ENCODE measurements around the gene ENO3.
"Not testable (repeated sequence)": the region's sequence is repeated elsewhere in the genome, so short reads cannot be mapped to it uniquely, and the experiment has no call there.

Gene ENO3

DNA sequence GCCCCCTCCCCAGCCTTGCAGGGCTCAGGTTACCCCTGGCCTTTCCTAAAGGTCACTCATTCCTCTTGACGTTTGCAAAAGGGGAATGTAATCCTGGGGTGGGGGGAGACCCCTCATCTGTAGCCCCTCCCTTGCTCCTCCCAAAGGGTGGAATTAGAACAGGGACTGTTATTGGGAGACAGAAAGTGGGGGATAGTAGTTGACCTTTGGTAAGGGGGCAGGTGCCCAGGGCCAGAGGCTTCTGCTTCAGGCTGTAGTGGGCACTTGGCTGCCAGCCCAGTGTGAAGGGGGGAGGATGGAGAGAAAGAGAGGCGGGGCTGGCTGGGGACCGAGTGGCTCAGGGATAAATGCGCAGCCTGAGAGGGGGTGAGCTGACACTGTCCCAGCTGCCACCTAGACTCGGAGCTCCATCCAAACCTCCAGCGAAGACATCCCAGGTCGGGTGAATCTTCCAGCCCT lies at the start of gene ENO3:
ENO3 (plus strand) TSS at position 374 of the 459 bp plus-strand sequence. CDS start 711 bp downstream, outside the sequence.
- Histone ChIP-seq H3K9me3 (ENCODE audit: control insufficient read depth in 1 of 2, low read length in 2 of 2) (no peaks in the 10 kb centered on the region), H3K27me3 (ENCODE audit: low read depth, low read length) (no peaks in the 10 kb centered on the region), H3K27ac (ENCODE audit: low read length) (peak within 1 kb of the TSS; percentile 79), H3K36me3 (ENCODE audit: control insufficient read depth in 1 of 2, insufficient read depth in 2 of 2, low read length in 2 of 2) (peaks cover 5 to 10% of the 10 kb centered on the region in 2 donors), H3K4me3 (ENCODE audit: low read depth in 1 of 2, low read length in 2 of 2) (peak within 1 kb of the TSS; percentile 44 to 97), H3K4me1 (ENCODE audit: control insufficient read depth in 1 of 2, insufficient read depth in 2 of 2, low read length in 2 of 2) (peaks cover 16 to 28% of the 10 kb centered on the region in 2 donors)

DNA sequence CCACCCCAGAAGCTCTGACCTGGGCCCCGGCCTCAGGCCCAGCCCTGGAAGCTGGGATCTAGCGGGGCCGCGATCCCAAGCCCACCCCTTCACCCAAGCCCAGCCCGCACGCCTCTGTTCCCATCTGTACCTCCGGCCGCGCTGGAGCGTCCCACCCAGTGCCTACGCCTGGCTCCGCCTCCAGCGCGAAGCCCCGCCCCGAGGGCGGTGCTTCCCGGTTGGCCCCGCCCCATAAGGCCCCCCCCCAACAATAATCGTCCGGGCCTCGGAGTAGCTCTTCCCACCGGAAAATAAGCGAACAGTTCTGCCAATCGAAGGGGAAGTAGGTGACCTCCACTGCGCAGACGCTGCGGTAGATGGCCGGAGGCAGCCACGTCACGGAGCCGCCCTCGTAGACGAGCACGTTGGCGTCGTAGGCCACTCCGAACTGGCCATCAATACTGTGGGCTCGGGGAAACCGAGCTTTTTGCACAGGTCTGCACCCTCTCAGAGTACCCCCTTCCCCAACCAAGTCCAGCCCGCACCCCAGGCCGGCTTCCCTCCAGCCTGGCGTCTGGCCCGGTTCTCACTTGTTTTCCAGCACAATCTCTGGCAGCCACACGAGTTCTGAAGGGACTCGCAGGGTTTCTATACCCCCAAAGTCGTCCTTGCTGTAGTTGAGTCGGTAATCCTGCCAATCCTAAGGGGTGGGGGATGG lies 49.1 kb upstream of the ENO3 start:
- peak overlapping the region in 1 of 2 donors; percentile 39 for H3K4me3 ChIP-seq (ENCODE audit: low read depth in 1 of 2, low read length in 2 of 2)
- H3K9me3 ChIP-seq (ENCODE audit: control insufficient read depth in 1 of 2, low read length in 2 of 2) = no peaks in the 10 kb centered on the region
- H3K4me1 ChIP-seq (ENCODE audit: control insufficient read depth in 1 of 2, insufficient read depth in 2 of 2, low read length in 2 of 2) = peaks cover 0 to 12% of the 10 kb centered on the region in 2 donors
- H3K27ac ChIP-seq (ENCODE audit: low read length) = no peak overlapping the region
- peaks cover 0 to 7% of the 10 kb centered on the region in 2 donors for H3K36me3 ChIP-seq (ENCODE audit: control insufficient read depth in 1 of 2, insufficient read depth in 2 of 2, low read length in 2 of 2)
- peaks cover 12% of the 10 kb centered on the region for H3K27me3 ChIP-seq (ENCODE audit: low read depth, low read length)

DNA sequence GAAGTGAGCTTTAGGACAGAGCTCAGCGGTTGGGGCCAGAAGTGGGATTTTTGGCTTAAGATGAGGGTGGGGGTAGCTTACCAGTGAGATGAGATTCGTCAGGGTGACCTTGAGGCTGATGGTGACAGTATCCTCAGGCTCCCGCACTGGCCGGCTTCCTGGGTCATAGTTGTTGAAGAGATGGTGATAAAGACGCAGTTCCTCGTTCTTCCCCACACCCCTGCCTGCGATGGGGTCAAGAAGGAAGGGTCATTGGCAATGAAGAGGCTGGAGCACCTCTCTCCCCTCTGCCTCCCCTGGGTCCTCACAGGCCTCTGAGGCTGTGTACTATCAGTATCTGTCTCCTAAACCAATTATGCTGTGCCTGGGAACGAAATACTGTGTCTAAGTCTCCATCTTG lies 48.4 kb upstream of the ENO3 start:
- Histone ChIP-seq H3K27me3 (ENCODE audit: low read depth, low read length) (peaks cover 12% of the 10 kb centered on the region), H3K4me1 (ENCODE audit: control insufficient read depth in 1 of 2, insufficient read depth in 2 of 2, low read length in 2 of 2) (peaks cover 0 to 12% of the 10 kb centered on the region in 2 donors), H3K27ac (ENCODE audit: low read length) (no peak overlapping the region), H3K4me3 (ENCODE audit: low read depth in 1 of 2, low read length in 2 of 2) (no peak overlapping the region), H3K36me3 (ENCODE audit: control insufficient read depth in 1 of 2, insufficient read depth in 2 of 2, low read length in 2 of 2) (no peaks in the 10 kb centered on the region), H3K9me3 (ENCODE audit: control insufficient read depth in 1 of 2, low read length in 2 of 2) (no peaks in the 10 kb centered on the region)

DNA sequence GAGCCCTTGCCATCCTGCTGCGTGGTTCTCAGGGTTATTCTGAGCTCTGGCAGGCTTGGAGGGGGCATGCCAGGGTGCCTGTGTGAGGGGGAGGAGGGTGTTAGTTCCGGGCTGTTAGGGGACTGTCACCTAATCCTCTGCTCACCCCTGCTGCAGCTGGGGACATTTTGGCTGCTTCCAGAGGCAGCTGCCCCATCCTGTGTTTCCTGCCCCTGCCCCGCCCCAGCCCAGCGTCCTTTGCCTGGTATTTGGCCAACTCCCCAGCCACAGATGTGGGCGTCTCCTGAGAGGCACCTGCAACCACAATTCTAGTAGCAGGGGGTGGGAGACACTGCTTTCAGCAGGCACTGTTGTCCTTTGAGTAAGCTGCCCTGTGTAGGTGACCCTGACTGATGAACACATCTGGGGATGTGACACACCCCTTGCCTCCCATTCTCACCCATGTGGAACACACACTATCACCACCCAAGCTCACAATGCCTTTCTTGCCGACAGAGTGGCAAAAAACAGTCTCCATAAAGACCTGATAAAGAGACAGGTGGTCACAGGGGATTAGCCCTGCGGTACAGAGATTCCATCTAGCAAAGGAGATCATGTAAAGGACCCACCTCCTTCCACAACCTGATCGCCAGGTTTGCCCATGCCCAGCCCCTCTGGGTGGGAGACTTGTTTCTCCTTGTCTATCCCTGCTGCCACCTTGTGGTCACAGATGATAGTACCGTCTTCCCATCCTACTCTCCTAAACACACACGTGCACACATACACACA lies 47.7 kb upstream of the ENO3 start, which contains the start of gene CHRNE:
CHRNE (minus strand) TSS at position 48 of the 768 bp plus-strand sequence; CDS start at position 13, 35 bp downstream.
- Histone ChIP-seq H3K4me1 (ENCODE audit: control insufficient read depth in 1 of 2, insufficient read depth in 2 of 2, low read length in 2 of 2) (peaks cover 0 to 12% of the 10 kb centered on the region in 2 donors), H3K36me3 (ENCODE audit: control insufficient read depth in 1 of 2, insufficient read depth in 2 of 2, low read length in 2 of 2) (no peaks in the 10 kb centered on the region), H3K9me3 (ENCODE audit: control insufficient read depth in 1 of 2, low read length in 2 of 2) (no peaks in the 10 kb centered on the region), H3K27me3 (ENCODE audit: low read depth, low read length) (peaks cover 12% of the 10 kb centered on the region), H3K27ac (ENCODE audit: low read length) (no peak within 1 kb of the TSS), H3K4me3 (ENCODE audit: low read depth in 1 of 2, low read length in 2 of 2) (peak within 1 kb of the TSS in 1 of 2 donors; percentile 19)

DNA sequence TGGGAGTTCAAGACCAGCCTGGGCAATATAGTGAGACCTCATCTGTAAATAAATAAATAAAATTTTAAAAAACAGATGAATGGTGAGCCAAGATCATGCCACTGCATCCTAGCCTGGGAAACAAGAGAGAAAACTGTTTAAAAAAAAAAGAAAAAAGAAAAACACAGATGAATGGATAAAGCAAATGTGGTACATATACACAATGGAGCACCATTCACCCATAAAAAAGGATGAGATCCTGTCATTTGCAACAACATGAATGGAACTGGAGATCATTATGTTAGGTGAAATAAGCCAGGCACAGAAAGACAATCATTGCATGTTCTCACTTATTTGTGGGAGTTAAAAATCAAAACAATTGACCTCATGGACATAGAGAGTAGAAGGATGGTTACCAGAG lies 44.3 kb upstream of the ENO3 start:
- H3K4me3 ChIP-seq (ENCODE audit: low read depth in 1 of 2, low read length in 2 of 2); H3K36me3 ChIP-seq (ENCODE audit: control insufficient read depth in 1 of 2, insufficient read depth in 2 of 2, low read length in 2 of 2); H3K9me3 ChIP-seq (ENCODE audit: control insufficient read depth in 1 of 2, low read length in 2 of 2); H3K4me1 ChIP-seq (ENCODE audit: control insufficient read depth in 1 of 2, insufficient read depth in 2 of 2, low read length in 2 of 2); H3K27ac ChIP-seq (ENCODE audit: low read length); H3K27me3 ChIP-seq (ENCODE audit: low read depth, low read length): not testable (repeated sequence)

DNA sequence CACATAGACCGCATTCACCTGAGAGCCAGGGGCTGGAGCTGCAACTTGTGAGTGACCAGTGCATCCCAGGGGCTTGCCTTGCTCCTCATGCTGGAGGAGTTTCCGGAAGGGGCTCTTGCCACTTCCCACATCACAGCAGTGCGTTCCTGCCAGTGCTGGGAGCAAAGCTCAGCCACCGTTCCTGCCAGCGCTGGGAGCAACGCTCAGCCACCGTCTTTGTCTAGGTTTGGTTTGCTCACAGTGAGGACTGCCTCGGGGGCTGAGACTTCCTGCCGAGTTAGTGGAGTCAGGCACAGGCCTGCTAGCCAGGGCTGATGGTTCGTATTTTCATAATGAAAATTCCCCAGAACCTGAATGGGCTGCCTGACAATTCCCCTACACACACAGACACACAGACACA lies 42.6 kb upstream of the ENO3 start:
- Histone ChIP-seq H3K36me3 (ENCODE audit: control insufficient read depth in 1 of 2, insufficient read depth in 2 of 2, low read length in 2 of 2) (no peaks in the 10 kb centered on the region), H3K4me3 (ENCODE audit: low read depth in 1 of 2, low read length in 2 of 2) (no peak overlapping the region), H3K9me3 (ENCODE audit: control insufficient read depth in 1 of 2, low read length in 2 of 2) (no peaks in the 10 kb centered on the region), H3K27ac (ENCODE audit: low read length) (peak overlapping the region; percentile 39), H3K4me1 (ENCODE audit: control insufficient read depth in 1 of 2, insufficient read depth in 2 of 2, low read length in 2 of 2) (peaks cover 0 to 6% of the 10 kb centered on the region in 2 donors), H3K27me3 (ENCODE audit: low read depth, low read length) (no peaks in the 10 kb centered on the region)

DNA sequence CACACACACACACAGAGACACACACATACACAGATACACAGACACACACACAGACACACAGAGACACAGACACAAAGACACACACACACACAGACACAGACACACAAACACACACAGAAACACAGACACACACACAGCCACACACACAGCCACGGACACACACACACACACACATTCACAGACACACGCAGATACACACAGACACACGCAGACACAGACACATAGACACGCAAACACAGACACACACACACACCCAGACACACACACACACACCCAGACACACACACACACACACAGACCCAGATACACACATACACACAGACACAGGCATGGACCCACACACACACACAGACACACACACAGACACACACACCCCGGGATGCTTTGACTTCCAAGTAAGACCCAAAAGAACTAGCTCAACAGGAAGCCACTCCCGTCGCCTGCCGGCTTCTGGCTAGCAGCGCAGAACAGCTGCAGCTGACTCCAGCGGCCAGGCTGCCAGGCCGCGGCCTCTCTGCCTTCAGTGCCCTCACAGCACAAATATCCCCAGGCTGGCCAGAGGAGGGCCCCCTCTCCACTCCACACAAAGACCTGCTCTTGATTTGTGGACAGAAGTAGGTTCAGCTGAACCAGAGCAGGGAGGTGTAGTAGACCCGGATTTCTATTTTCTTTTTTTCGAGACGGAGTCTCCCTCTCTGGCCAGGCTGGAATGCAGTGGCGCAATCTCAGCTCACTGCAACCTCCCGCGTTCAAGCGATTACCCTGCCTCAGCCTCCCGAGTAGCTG lies 42.0 kb upstream of the ENO3 start:
- H3K36me3 ChIP-seq (ENCODE audit: control insufficient read depth in 1 of 2, insufficient read depth in 2 of 2, low read length in 2 of 2) = no peaks in the 10 kb centered on the region
- H3K9me3 ChIP-seq (ENCODE audit: control insufficient read depth in 1 of 2, low read length in 2 of 2) = no peaks in the 10 kb centered on the region
- no peaks in the 10 kb centered on the region for H3K27me3 ChIP-seq (ENCODE audit: low read depth, low read length)
- H3K27ac ChIP-seq (ENCODE audit: low read length) = peak overlapping the region; percentile 39
- H3K4me3 ChIP-seq (ENCODE audit: low read depth in 1 of 2, low read length in 2 of 2) = no peak overlapping the region
- H3K4me1 ChIP-seq (ENCODE audit: control insufficient read depth in 1 of 2, insufficient read depth in 2 of 2, low read length in 2 of 2) = peaks cover 0 to 6% of the 10 kb centered on the region in 2 donors

DNA sequence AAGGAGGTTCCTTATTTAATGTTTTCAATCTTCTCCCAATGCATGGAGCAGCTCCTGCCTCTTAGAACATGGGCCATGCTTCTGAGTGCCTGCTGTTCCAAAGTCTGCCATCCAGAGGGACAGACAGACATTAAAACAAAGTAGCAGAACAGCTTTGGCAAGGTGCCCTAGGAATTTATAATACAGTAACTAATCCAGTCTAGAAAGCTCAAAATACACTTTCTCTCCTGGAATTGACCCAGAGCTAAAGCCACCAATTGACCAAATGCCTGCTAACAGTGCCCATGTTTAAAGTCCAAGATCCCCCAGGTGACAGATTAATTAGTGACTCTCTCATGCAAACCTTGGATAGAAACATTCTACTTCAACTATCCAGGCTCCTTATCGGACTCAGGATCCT lies 36.9 kb upstream of the ENO3 start:
- no peaks in the 10 kb centered on the region for H3K27me3 ChIP-seq (ENCODE audit: low read depth, low read length)
- no peaks in the 10 kb centered on the region for H3K4me1 ChIP-seq (ENCODE audit: control insufficient read depth in 1 of 2, insufficient read depth in 2 of 2, low read length in 2 of 2)
- H3K4me3 ChIP-seq (ENCODE audit: low read depth in 1 of 2, low read length in 2 of 2) = no peak overlapping the region
- no peaks in the 10 kb centered on the region for H3K36me3 ChIP-seq (ENCODE audit: control insufficient read depth in 1 of 2, insufficient read depth in 2 of 2, low read length in 2 of 2)
- H3K9me3 ChIP-seq (ENCODE audit: control insufficient read depth in 1 of 2, low read length in 2 of 2) = no peaks in the 10 kb centered on the region
- no peak overlapping the region for H3K27ac ChIP-seq (ENCODE audit: low read length)

DNA sequence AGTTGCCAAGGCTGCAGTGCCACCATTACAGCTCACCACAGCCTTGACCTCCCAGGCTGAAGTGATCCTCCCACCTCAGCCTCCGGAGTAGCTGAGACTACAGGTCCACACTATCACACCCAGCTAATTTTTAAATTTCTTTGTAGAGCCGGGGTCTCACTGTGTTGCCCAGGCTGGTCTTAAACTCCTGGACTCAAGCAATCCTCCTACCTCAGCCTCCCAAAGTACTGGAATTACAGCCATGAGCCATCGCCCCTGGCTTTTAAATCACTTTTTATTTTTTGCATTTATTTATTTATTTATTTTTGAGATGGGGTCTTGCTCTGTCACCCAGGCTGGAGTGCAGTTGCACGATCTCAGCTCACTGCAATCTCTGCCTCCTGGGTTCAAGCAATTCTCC lies 36.4 kb upstream of the ENO3 start:
- H3K4me3 ChIP-seq (ENCODE audit: low read depth in 1 of 2, low read length in 2 of 2); H3K27me3 ChIP-seq (ENCODE audit: low read depth, low read length); H3K9me3 ChIP-seq (ENCODE audit: control insufficient read depth in 1 of 2, low read length in 2 of 2); H3K36me3 ChIP-seq (ENCODE audit: control insufficient read depth in 1 of 2, insufficient read depth in 2 of 2, low read length in 2 of 2); H3K27ac ChIP-seq (ENCODE audit: low read length); H3K4me1 ChIP-seq (ENCODE audit: control insufficient read depth in 1 of 2, insufficient read depth in 2 of 2, low read length in 2 of 2): not testable (repeated sequence)

DNA sequence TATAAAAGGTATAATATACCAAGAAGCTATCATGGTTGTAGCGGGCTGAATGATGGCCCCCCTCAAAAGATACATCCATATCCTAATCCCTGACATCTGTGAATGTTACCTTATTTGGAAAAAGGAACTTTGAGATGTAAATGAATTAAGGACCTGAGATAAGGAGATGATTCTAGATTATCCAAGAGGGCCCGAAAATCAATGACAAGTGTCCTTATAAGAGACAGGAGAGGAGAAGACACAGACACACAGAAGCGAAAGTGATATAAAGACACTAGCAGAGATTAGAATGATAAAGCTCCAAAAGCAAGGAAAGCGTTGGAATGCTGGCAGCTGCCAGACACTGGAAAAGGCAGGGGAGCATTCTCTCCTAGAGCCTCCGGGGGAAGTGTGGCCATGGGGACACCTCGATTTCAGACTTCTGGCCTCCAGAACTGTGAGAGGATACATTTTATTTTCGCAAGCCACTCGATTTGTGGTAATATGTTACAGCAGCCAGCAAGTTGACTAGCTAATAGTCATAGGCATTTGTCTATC lies 31.3 kb upstream of the ENO3 start:
- H3K36me3 ChIP-seq (ENCODE audit: control insufficient read depth in 1 of 2, insufficient read depth in 2 of 2, low read length in 2 of 2) = no peaks in the 10 kb centered on the region
- H3K9me3 ChIP-seq (ENCODE audit: control insufficient read depth in 1 of 2, low read length in 2 of 2) = no peaks in the 10 kb centered on the region
- H3K4me1 ChIP-seq (ENCODE audit: control insufficient read depth in 1 of 2, insufficient read depth in 2 of 2, low read length in 2 of 2) = no peaks in the 10 kb centered on the region
- no peak overlapping the region for H3K27ac ChIP-seq (ENCODE audit: low read length)
- no peak overlapping the region for H3K4me3 ChIP-seq (ENCODE audit: low read depth in 1 of 2, low read length in 2 of 2)
- no peaks in the 10 kb centered on the region for H3K27me3 ChIP-seq (ENCODE audit: low read depth, low read length)

All from muscle layer of duodenum (tissue), 2 donors.